Activated gamma-delta T cell treated with anti-CD3 and anti-CD28 coated beads, Interleukin-2, amount 50 U/mL, for 16 hours (primary cell): ENCODE measurements around the gene ZNF213.
A peak's percentile ranks its signal among the peaks of the same experiment; 100 is the strongest.
"Not testable (repeated sequence)": the region's sequence is repeated elsewhere in the genome, so short reads cannot be mapped to it uniquely, and the experiment has no call there.

Experiments
- DNase-seq: peaks from one replicate; pipeline ENCODE4 v3.0.0-alpha.2; 2020; ENCODE audit warnings: low read depth

The ZNF213 gene

GRCh38 chr16:3129137-3130131 is 5.4 kb upstream of the ZNF213 start:
- peak; percentile 72 for DNase-seq

- no peak for DNase-seq
Observed at GRCh38 chr16:3131755-3132377, 3.0 kb upstream of the ZNF213 start.

DNA sequence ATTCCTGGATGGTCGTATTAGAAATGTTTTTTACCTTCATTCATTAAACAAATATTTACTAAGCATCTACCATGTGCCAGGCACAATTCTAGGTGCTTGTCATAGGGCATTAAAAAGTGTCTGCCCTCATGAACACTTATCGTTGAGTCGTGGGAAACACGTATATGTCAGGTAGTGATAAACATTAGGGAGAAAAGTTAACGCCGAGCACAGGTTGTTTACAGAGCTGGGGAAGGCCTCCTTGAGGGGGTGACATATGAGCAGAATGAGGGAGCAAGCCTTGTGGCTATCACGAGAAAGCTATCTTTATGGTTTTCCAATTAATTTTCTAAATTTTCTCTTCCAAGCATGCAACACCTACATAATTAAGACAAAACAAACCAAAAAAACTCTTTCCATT is 985 bp upstream of the ZNF213 start:
- no peak for DNase-seq

GRCh38 chr16:3135126-3135715 is 392 bp downstream of the ZNF213 start:
- DNase-seq: no peak

- no peak for DNase-seq
Observed at GRCh38 chr16:3137267-3137666, 2.4 kb downstream of the ZNF213 start.

DNA sequence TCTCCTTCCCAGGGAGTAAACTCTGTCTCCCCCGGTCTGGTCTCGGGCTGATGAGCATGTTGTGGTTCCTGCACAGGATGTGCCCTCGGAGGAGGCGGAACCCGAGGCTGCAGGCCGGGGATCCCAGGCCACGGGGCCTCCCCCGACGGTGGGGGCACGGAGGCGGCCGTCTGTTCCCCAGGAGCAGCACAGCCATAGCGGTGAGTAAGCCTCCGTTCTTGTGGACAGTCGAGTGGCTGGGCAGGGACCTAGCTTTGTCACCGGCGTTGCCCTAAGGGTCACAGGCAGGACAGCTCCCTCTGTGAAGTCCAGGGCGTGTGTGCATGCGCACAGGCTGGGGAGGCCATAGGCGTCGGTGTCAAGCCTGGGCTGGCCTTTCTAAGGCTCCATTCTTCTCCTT is 3.5 kb downstream of the ZNF213 start:
- no peak for DNase-seq

GRCh38 chr16:3138823-3139426 is 4.1 kb downstream of the ZNF213 start:
- DNase-seq: no peak

DNA sequence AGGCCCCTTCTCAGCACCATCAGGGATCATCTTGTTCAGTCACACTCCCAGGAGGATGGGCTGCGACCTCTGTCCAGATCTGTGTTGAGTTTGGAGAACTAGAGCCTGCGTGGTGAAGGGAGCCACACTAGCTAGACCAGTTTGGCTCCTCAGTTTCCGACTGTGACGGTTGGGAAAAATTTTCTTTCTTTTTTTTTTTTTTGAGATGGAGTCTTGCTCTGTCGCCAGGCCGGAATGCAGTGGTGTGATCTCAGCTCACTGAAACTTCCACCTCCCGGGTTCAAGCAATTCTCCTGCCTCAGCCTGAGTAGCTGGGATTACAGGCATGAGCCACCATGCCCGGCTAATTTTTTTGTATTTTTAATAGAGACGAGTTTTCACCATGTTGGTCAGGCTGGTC is 4.7 kb downstream of the ZNF213 start:
- not testable (repeated sequence) for DNase-seq

DNA sequence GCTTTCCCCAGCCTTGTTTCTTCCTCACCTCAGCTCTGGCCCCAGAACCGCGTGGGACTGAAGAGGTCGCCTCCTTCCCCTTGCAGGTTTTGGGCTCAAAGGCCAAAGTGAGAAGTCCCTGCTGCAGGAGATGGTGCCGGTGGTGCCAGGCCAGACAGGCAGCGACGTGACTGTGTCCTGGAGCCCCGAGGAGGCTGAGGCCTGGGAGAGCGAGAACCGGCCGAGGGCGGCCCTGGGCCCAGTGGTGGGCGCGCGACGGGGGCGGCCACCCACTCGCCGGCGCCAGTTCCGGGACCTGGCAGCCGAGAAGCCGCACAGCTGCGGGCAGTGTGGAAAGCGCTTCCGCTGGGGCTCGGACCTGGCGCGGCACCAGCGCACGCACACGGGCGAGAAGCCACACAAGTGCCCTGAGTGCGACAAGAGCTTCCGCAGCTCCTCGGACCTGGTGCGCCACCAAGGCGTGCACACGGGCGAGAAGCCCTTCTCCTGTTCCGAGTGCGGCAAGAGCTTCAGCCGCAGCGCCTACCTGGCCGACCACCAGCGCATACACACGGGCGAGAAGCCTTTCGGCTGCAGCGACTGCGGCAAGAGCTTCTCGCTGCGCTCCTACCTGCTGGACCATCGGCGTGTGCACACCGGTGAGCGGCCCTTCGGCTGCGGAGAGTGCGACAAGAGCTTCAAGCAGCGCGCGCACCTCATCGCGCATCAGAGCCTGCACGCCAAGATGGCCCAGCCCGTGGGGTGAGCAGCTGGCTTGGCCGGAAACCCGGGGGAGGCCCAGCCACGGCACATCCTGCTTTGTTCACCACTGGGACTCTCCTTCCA is 6.0 kb downstream of the ZNF213 start:
- DNase-seq: no peak

- DNase-seq: no peak
Observed at GRCh38 chr16:3141781-3142311, 7.0 kb downstream of the ZNF213 start.

- no peak for DNase-seq
Observed at GRCh38 chr16:3142327-3142726, 7.5 kb downstream of the ZNF213 start.

- DNase-seq: no peak
Observed at GRCh38 chr16:3142770-3143169, 7.9 kb downstream of the ZNF213 start.

DNA sequence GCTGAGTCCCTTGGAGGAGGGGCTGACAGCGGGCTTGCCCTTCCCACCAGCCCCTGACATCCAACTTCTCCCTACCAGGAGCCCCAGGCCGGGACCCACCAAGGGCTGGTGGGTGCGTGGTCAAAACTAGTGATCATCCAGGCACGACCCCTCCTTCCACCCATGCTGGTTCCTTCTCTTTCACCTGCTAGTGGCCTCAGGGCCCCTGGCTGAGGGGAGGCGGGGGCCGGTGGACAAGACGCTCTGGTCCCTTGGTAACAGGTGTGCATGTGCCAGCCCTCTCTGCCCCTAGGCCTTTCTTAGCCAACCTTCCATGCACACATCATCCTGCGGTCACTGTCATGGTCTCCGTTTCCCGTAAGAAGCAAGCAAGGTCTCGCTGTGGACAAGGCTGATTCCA is 8.4 kb downstream of the ZNF213 start:
- no peak for DNase-seq

- DNase-seq: no peak
Observed at GRCh38 chr16:3143598-3144320, 8.9 kb downstream of the ZNF213 start.

- DNase-seq: no peak
Observed at GRCh38 chr16:3144321-3144983, 9.6 kb downstream of the ZNF213 start.

DNA sequence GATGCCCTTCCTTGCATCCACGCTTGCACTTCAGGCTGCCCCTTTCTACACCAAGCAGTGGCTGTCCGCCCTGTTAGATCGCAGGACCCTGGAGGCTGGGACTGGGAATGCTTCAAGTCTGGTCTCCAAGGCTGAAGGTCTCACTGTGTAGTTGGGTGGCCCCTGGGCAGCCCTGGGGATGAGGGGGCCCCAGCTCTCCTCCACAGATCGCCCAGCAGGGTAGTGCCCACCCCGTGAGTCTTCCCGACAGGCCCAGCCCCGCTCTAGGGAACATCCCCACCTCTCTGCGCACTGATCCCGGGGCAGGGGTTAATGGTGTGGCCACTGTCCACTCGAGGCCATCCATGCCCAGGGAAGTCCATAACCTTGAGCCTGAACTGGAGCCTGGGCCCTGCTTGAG is 10.3 kb downstream of the ZNF213 start:
- no peak for DNase-seq

- no peak for DNase-seq
Observed at GRCh38 chr16:3145660-3146059, 10.8 kb downstream of the ZNF213 start.

DNA sequence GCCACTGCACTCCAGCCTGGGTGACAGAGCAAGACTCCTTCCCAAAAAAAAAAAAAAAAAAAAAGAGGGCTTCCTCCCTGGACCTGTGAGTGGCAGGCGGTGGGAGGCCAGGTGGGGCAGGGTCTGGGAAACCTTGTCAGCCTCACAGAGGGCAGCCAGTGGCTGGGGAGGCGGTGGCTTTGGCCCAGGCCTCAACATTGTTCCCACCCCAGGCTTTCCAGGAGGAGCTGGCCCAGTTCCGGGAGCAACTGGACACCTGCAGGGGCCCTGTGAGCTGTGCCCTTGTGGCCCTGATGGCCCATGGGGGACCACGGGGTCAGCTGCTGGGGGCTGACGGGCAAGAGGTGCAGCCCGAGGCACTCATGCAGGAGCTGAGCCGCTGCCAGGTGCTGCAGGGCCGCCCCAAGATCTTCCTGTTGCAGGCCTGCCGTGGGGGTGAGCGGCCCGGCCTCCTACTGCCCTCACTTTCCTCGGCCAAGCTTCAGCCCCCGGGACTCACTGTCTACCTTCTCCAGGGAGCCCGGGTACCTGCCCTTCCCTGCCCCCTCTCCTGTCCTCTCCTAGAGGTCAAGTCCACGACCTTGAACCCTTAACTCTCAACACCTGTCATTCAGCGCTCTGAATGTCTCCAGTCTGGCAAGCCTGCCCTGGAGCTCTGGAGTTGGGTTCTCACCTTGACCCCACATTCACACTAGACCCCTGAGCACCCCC is 12.4 kb downstream of the ZNF213 start:
- no peak for DNase-seq

DNA sequence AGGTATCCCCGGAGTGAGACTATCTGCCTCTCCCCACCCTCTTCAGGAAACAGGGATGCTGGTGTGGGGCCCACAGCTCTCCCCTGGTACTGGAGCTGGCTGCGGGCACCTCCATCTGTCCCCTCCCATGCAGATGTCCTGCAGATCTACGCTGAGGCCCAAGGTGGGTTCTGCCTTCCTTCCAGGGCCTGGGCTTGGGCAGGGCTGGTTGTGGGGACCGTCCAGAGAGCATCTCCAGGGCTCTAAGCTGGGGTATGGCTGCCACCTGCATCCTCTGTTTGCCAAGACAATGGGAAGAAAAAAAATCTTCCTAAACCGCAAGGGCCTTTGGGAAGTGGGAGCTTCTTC is 12.9 kb downstream of the ZNF213 start:
- DNase-seq: no peak
